ENCODE results near the gene GPR156.
A peak's percentile ranks its signal among the peaks of the same experiment; 100 is the strongest.

The GPR156 gene

GRCh38 chr3:120170223-120170622 is 114.8 kb downstream of the GPR156 start:
- H3K9ac ChIP-seq (ENCODE audit: low read depth, low read length): no peak overlapping the region
- no peaks in the 10 kb centered on the region for H3K27me3 ChIP-seq (ENCODE audit: control insufficient read depth, insufficient read depth, low read length)
- peaks cover 47% of the 10 kb centered on the region for H3K4me1 ChIP-seq (ENCODE audit: control insufficient read depth, insufficient read depth, low read length)
- no peak overlapping the region for H3K4me3 ChIP-seq (ENCODE audit: low read length)
- H3K4me2 ChIP-seq (ENCODE audit: low read length): peak overlapping the region; percentile 14
- no peaks in the 10 kb centered on the region for H3K36me3 ChIP-seq (ENCODE audit: insufficient read depth, low read length)
- H3K9me3 ChIP-seq (replicated peaks; ENCODE audit: low read length): no peaks in the 10 kb centered on the region

DNA sequence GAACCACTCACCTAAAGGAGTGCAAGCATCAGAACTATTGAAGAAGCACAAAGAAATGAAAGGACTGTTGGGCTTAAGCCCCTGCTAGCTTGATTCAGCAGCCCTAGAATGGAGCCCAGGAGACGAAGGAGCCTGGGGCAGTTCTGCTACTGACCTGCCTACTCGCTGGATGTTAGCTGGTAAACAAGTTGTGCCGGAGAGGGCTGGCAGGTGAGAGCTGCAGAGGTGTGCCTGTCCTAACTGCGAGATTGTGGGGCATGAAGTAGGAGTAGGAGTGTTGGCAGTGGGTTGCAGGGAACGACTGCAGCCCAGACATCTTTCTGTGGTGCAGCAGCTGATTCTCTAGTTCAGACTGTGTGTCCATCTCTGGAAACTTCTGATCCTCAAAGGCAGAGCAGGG is 115.6 kb downstream of the GPR156 start:
- Histone ChIP-seq H3K4me1 (ENCODE audit: control insufficient read depth, insufficient read depth, low read length) (peaks cover 42% of the 10 kb centered on the region), H3K9ac (ENCODE audit: low read depth, low read length) (no peak overlapping the region), H3K4me3 (ENCODE audit: low read length) (no peak overlapping the region), H3K9me3 (replicated peaks; ENCODE audit: low read length) (no peaks in the 10 kb centered on the region), H3K36me3 (ENCODE audit: insufficient read depth, low read length) (no peaks in the 10 kb centered on the region), H3K27me3 (ENCODE audit: control insufficient read depth, insufficient read depth, low read length) (no peaks in the 10 kb centered on the region), H3K4me2 (ENCODE audit: low read length) (no peak overlapping the region)

DNA sequence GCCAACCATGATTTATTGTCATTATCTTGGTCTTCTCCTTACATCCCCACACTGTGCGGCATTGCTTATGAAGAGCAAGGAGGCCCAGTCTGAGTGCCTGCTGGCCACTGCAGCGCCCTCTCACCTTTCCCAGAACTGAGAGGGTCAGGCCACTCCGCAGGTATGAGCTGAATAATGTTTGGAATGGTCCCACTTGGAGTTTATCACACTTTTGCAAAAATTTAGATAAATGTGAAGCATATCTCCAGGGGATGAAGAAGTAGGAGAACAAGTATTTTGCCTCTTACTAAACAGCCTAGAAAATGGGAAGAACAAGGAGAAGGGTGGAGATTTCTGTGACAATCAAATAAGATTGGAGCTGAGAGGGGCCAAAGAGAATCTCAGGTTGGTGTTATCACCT is 116.4 kb downstream of the GPR156 start:
- Histone ChIP-seq H3K4me2 (ENCODE audit: low read length) (no peak overlapping the region), H3K36me3 (ENCODE audit: insufficient read depth, low read length) (no peaks in the 10 kb centered on the region), H3K4me1 (ENCODE audit: control insufficient read depth, insufficient read depth, low read length) (peaks cover 37% of the 10 kb centered on the region), H3K9me3 (replicated peaks; ENCODE audit: low read length) (no peaks in the 10 kb centered on the region), H3K27me3 (ENCODE audit: control insufficient read depth, insufficient read depth, low read length) (no peaks in the 10 kb centered on the region), H3K4me3 (ENCODE audit: low read length) (no peak overlapping the region), H3K9ac (ENCODE audit: low read depth, low read length) (no peak overlapping the region)

DNA sequence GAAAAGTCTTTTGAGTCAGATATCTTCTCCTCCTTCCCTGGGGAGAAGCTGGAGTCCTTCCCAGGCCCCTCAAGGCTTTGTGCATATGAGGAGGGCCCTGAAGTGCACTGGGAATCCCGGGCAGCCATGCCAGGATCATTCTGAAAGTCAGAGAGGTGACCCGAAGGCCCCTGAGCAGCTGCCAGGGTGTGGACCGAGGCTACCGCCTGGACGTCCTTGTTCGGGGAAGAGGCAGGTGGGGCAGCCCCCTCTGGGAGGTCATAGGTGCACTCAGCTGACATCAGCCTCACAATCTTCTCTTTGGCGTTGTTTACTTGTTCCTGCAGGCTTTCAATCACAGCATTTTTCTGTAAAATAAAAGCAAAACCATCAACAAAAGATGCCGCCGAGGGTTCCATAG is 117.0 kb downstream of the GPR156 start:
- no peak overlapping the region for H3K9ac ChIP-seq (ENCODE audit: low read depth, low read length)
- H3K4me3 ChIP-seq (ENCODE audit: low read length): no peak overlapping the region
- no peak overlapping the region for H3K4me2 ChIP-seq (ENCODE audit: low read length)
- no peaks in the 10 kb centered on the region for H3K36me3 ChIP-seq (ENCODE audit: insufficient read depth, low read length)
- no peaks in the 10 kb centered on the region for H3K27me3 ChIP-seq (ENCODE audit: control insufficient read depth, insufficient read depth, low read length)
- peaks cover 34% of the 10 kb centered on the region for H3K4me1 ChIP-seq (ENCODE audit: control insufficient read depth, insufficient read depth, low read length)
- no peaks in the 10 kb centered on the region for H3K9me3 ChIP-seq (replicated peaks; ENCODE audit: low read length)

GRCh38 chr3:120167488-120167887 is 117.5 kb downstream of the GPR156 start:
- no peak overlapping the region for H3K4me2 ChIP-seq (ENCODE audit: low read length)
- H3K4me1 ChIP-seq (ENCODE audit: control insufficient read depth, insufficient read depth, low read length): peaks cover 34% of the 10 kb centered on the region
- H3K27me3 ChIP-seq (ENCODE audit: control insufficient read depth, insufficient read depth, low read length): no peaks in the 10 kb centered on the region
- no peak overlapping the region for H3K4me3 ChIP-seq (ENCODE audit: low read length)
- no peaks in the 10 kb centered on the region for H3K9me3 ChIP-seq (replicated peaks; ENCODE audit: low read length)
- H3K36me3 ChIP-seq (ENCODE audit: insufficient read depth, low read length): no peaks in the 10 kb centered on the region
- H3K9ac ChIP-seq (ENCODE audit: low read depth, low read length): no peak overlapping the region

DNA sequence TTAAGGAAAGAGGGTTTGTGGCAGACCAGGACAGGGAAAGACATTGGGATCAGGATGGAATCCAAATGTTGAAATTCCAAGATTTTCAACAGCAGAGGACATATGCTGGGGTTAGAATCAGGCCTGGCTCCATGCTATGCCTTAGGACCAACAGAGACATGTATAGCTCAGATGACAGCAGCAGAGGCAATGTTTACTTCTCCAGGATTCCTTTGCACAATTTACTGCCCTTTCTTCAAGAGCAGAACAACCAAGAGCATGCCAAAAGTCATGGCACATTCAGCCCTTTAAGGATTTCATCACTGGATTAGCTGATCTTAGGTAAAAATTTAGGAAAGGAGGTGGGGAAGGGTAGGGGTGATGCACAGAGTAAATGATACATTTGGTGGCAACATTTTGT is 121.2 kb downstream of the GPR156 start:
- H3K4me3 ChIP-seq (ENCODE audit: low read length): no peak overlapping the region
- no peak overlapping the region for H3K9ac ChIP-seq (ENCODE audit: low read depth, low read length)
- H3K36me3 ChIP-seq (ENCODE audit: insufficient read depth, low read length): no peaks in the 10 kb centered on the region
- H3K27me3 ChIP-seq (ENCODE audit: control insufficient read depth, insufficient read depth, low read length): no peaks in the 10 kb centered on the region
- H3K4me1 ChIP-seq (ENCODE audit: control insufficient read depth, insufficient read depth, low read length): peaks cover 20% of the 10 kb centered on the region
- no peaks in the 10 kb centered on the region for H3K9me3 ChIP-seq (replicated peaks; ENCODE audit: low read length)
- no peak overlapping the region for H3K4me2 ChIP-seq (ENCODE audit: low read length)

GRCh38 chr3:120163026-120163425 is 122.0 kb downstream of the GPR156 start:
- H3K36me3 ChIP-seq (ENCODE audit: insufficient read depth, low read length): no peaks in the 10 kb centered on the region
- no peak overlapping the region for H3K4me3 ChIP-seq (ENCODE audit: low read length)
- H3K4me2 ChIP-seq (ENCODE audit: low read length): no peak overlapping the region
- peaks cover 20% of the 10 kb centered on the region for H3K4me1 ChIP-seq (ENCODE audit: control insufficient read depth, insufficient read depth, low read length)
- no peaks in the 10 kb centered on the region for H3K9me3 ChIP-seq (replicated peaks; ENCODE audit: low read length)
- no peaks in the 10 kb centered on the region for H3K27me3 ChIP-seq (ENCODE audit: control insufficient read depth, insufficient read depth, low read length)
- no peak overlapping the region for H3K9ac ChIP-seq (ENCODE audit: low read depth, low read length)

GRCh38 chr3:120162400-120162799 is 122.6 kb downstream of the GPR156 start:
- Histone ChIP-seq H3K36me3 (ENCODE audit: insufficient read depth, low read length) (no peaks in the 10 kb centered on the region), H3K9ac (ENCODE audit: low read depth, low read length) (no peak overlapping the region), H3K27me3 (ENCODE audit: control insufficient read depth, insufficient read depth, low read length) (no peaks in the 10 kb centered on the region), H3K4me2 (ENCODE audit: low read length) (no peak overlapping the region), H3K4me3 (ENCODE audit: low read length) (no peak overlapping the region), H3K9me3 (replicated peaks; ENCODE audit: low read length) (no peaks in the 10 kb centered on the region), H3K4me1 (ENCODE audit: control insufficient read depth, insufficient read depth, low read length) (peaks cover 20% of the 10 kb centered on the region)

DNA sequence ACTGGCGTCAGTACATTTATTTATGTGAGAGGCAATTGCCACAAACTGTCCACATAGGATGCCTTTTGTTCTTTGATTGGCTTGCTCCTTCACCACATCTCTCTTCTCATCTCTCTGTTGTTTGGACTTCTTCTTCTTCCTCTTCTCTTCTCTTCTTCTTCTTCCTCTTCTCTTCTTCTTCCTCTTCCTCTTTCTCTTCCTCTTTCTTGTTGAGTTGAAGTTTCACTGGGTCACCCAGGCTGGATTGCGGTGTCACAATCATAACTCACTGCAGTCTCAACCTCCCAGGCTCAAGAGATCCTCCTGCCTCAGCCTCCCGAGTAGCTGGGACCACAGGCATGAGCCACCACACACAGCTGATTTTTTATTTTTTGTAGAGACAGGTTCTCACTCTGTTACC is 123.1 kb downstream of the GPR156 start:
- H3K9me3 ChIP-seq (replicated peaks; ENCODE audit: low read length): no peaks in the 10 kb centered on the region
- no peak overlapping the region for H3K4me2 ChIP-seq (ENCODE audit: low read length)
- no peak overlapping the region for H3K4me3 ChIP-seq (ENCODE audit: low read length)
- H3K36me3 ChIP-seq (ENCODE audit: insufficient read depth, low read length): no peaks in the 10 kb centered on the region
- H3K9ac ChIP-seq (ENCODE audit: low read depth, low read length): no peak overlapping the region
- no peaks in the 10 kb centered on the region for H3K27me3 ChIP-seq (ENCODE audit: control insufficient read depth, insufficient read depth, low read length)
- H3K4me1 ChIP-seq (ENCODE audit: control insufficient read depth, insufficient read depth, low read length): peaks cover 20% of the 10 kb centered on the region

DNA sequence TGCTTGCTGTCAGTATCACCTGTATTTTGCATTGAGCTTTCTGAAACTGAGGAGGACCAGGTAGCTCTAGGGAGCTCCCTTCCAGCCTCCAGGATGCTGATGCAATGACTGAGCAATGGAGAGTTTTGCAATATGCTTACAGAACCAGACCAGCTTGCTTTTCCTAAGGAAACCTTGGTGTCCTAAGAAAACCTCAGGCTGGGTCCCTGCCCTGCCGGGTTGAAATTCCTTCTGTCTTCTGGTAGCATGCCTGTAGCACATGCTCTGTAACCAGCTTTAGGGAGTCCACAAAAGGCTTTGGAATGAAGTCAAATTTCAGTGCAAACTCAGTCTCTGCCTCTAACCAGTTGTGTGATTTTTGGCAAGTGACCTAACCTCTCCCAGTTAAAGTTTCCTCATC is 125.0 kb downstream of the GPR156 start:
- Histone ChIP-seq H3K4me3 (ENCODE audit: low read length) (no peak overlapping the region), H3K36me3 (ENCODE audit: insufficient read depth, low read length) (no peaks in the 10 kb centered on the region), H3K4me1 (ENCODE audit: control insufficient read depth, insufficient read depth, low read length) (peaks cover 20% of the 10 kb centered on the region), H3K27me3 (ENCODE audit: control insufficient read depth, insufficient read depth, low read length) (no peaks in the 10 kb centered on the region), H3K9ac (ENCODE audit: low read depth, low read length) (no peak overlapping the region), H3K4me2 (ENCODE audit: low read length) (peak overlapping the region; percentile 17), H3K9me3 (replicated peaks; ENCODE audit: low read length) (no peaks in the 10 kb centered on the region)

GRCh38 chr3:120157681-120158080 is 127.3 kb downstream of the GPR156 start:
- Histone ChIP-seq H3K36me3 (ENCODE audit: insufficient read depth, low read length) (no peaks in the 10 kb centered on the region), H3K9ac (ENCODE audit: low read depth, low read length) (no peak overlapping the region), H3K27me3 (ENCODE audit: control insufficient read depth, insufficient read depth, low read length) (no peaks in the 10 kb centered on the region), H3K9me3 (replicated peaks; ENCODE audit: low read length) (no peaks in the 10 kb centered on the region), H3K4me2 (ENCODE audit: low read length) (no peak overlapping the region), H3K4me1 (ENCODE audit: control insufficient read depth, insufficient read depth, low read length) (peaks cover 26% of the 10 kb centered on the region), H3K4me3 (ENCODE audit: low read length) (no peak overlapping the region)

GRCh38 chr3:120157113-120157512 is 127.9 kb downstream of the GPR156 start:
- Histone ChIP-seq H3K27me3 (ENCODE audit: control insufficient read depth, insufficient read depth, low read length) (no peaks in the 10 kb centered on the region), H3K4me3 (ENCODE audit: low read length) (no peak overlapping the region), H3K9ac (ENCODE audit: low read depth, low read length) (no peak overlapping the region), H3K4me2 (ENCODE audit: low read length) (no peak overlapping the region), H3K4me1 (ENCODE audit: control insufficient read depth, insufficient read depth, low read length) (peaks cover 20% of the 10 kb centered on the region), H3K36me3 (ENCODE audit: insufficient read depth, low read length) (no peaks in the 10 kb centered on the region), H3K9me3 (replicated peaks; ENCODE audit: low read length) (no peaks in the 10 kb centered on the region)

All from skeletal muscle satellite cell (primary cell).